Thoracic aorta (tissue), 2 donors: ENCODE results near the gene UQCC2. TPM values are rescaled to one million over a fixed set of nuclear protein-coding genes. Genes with fewer than 3 reads are reported as not detected.

Experiments
- ATAC-seq: fragments of 150-250 bp; one replicate; pipeline ENCODE4 v1.8.0; 2017; ENCODE audit warnings: low read depth; ENCODE audit not compliant: insufficient number of reproducible peaks, low FRiP score
- DNase-seq: peaks from one replicate; pipeline ENCODE4 v3.0.0-alpha.2; 2020; ENCODE audit warnings: low spot score
- H3K27ac ChIP-seq, 2 donors: fragments of 200-600 bp; sonication (generic); 1 replicate in 1 of 2; 2 replicates in 1 of 2; pipeline ENCODE4 v1.5.1; 2016; ENCODE audit warnings: mild to moderate bottlenecking in 2 of 2, moderate library complexity in 2 of 2
- H3K27me3 ChIP-seq: fragments of 200-600 bp; sonication (generic); replicated peaks from 2 replicates; pipeline ENCODE4 v1.6.0; 2016; ENCODE audit warnings: mild to moderate bottlenecking; ENCODE audit not compliant: insufficient read depth
- H3K36me3 ChIP-seq: fragments of 200-600 bp; sonication (generic); one replicate; pipeline ENCODE4 v1.5.1; 2016
- H3K4me1 ChIP-seq, 2 donors: fragments of 200-600 bp; sonication (generic); 1 replicate in 1 of 2; 2 replicates in 1 of 2; pipeline versions ENCODE4 v1.5.1 to v1.6.0; 2016; ENCODE audit warnings: low read depth in 2 of 2, mild to moderate bottlenecking in 1 of 2; ENCODE audit not compliant: control insufficient read depth in 1 of 2
- H3K4me3 ChIP-seq: fragments of 200-600 bp; sonication (generic); 2 replicates; pipeline ENCODE4 v1.5.1; 2016; ENCODE audit warnings: mild to moderate bottlenecking
- H3K9me3 ChIP-seq: fragments of 200-600 bp; sonication (generic); 2 replicates; pipeline ENCODE4 v1.5.1; 2016
- CTCF ChIP-seq: fragments of 200-600 bp; sonication (generic); IDR thresholded peaks from one replicate; pipeline ENCODE4 v1.5.1; 2019; ENCODE audit warnings: antibody characterized with exemption
- total RNA-seq, 2 donors: library from RNA; depleted of rRNA; stranded (reverse); fragments of >200 nt; gene quantifications; one replicate each; pipeline versions ENCODE4 v1.1.0 to v1.2.3, GENCODE V29; 2016

UQCC2 gene
- total RNA-seq, 2 donors from 2014 or later: 15.0 to 39.8 TPM

- Histone ChIP-seq H3K4me1 (no peaks in the 10 kb centered on the region), H3K4me3 (no peak overlapping the region), H3K27me3 (no peaks in the 10 kb centered on the region), H3K9me3 (no peaks in the 10 kb centered on the region), H3K27ac (no peak overlapping the region), H3K36me3 (no peaks in the 10 kb centered on the region)
- ATAC-seq: no peak
- TF ChIP-seq CTCF: no peak
- no peak for DNase-seq
Measured at GRCh38 chr6:33682341-33682740, 29.2 kb downstream of the UQCC2 start.

- DNase-seq (no peak), ATAC-seq (no peak)
- H3K27ac ChIP-seq: no peak overlapping the region
- no peak for TF ChIP-seq CTCF
- no peaks in the 10 kb centered on the region for H3K36me3 ChIP-seq
- H3K4me3 ChIP-seq: no peak overlapping the region
- no peaks in the 10 kb centered on the region for H3K27me3 ChIP-seq
- no peaks in the 10 kb centered on the region for H3K4me1 ChIP-seq
- H3K9me3 ChIP-seq: no peaks in the 10 kb centered on the region
Measured at GRCh38 chr6:33679761-33680160, 31.7 kb downstream of the UQCC2 start.

- H3K27ac ChIP-seq: no peak overlapping the region
- no peak overlapping the region for H3K4me3 ChIP-seq
- no peaks in the 10 kb centered on the region for H3K36me3 ChIP-seq
- no peaks in the 10 kb centered on the region for H3K9me3 ChIP-seq
- no peaks in the 10 kb centered on the region for H3K27me3 ChIP-seq
- DNase-seq (no peak), ATAC-seq (no peak)
- TF ChIP-seq CTCF: no peak
- no peaks in the 10 kb centered on the region for H3K4me1 ChIP-seq
Measured at GRCh38 chr6:33678932-33679490, 32.5 kb downstream of the UQCC2 start.

GRCh38 chr6:33678233-33678931 is 33.1 kb downstream of the UQCC2 start:
- Histone ChIP-seq H3K36me3 (no peaks in the 10 kb centered on the region), H3K27ac (no peak overlapping the region), H3K4me1 (peaks cover 0 to 3% of the 10 kb centered on the region in 2 donors), H3K27me3 (no peaks in the 10 kb centered on the region), H3K9me3 (no peaks in the 10 kb centered on the region), H3K4me3 (no peak overlapping the region)
- TF ChIP-seq CTCF: no peak
- no peak for DNase-seq
- no peak for ATAC-seq

GRCh38 chr6:33677689-33678088 is 33.8 kb downstream of the UQCC2 start:
- no peaks in the 10 kb centered on the region for H3K36me3 ChIP-seq
- no peaks in the 10 kb centered on the region for H3K9me3 ChIP-seq
- no peak for TF ChIP-seq CTCF
- H3K27ac ChIP-seq: no peak overlapping the region
- H3K27me3 ChIP-seq: no peaks in the 10 kb centered on the region
- peaks cover 0 to 10% of the 10 kb centered on the region in 2 donors for H3K4me1 ChIP-seq
- no peak overlapping the region for H3K4me3 ChIP-seq
- DNase-seq (no peak), ATAC-seq (no peak)
